NOMO-1 (cell line): Measurements from ENCODE around the gene PCMT1.
"Not testable (repeated sequence)": the region's sequence is repeated elsewhere in the genome, so short reads cannot be mapped to it uniquely, and the experiment has no call there.

Experiments
- DNase-seq, 2 experiments: peaks; one replicate each; lab custom pipeline; 2025; ENCODE audit not compliant: unreplicated experiment in 2 of 2; lab: John Stamatoyannopoulos, UW

Gene PCMT1

DNA sequence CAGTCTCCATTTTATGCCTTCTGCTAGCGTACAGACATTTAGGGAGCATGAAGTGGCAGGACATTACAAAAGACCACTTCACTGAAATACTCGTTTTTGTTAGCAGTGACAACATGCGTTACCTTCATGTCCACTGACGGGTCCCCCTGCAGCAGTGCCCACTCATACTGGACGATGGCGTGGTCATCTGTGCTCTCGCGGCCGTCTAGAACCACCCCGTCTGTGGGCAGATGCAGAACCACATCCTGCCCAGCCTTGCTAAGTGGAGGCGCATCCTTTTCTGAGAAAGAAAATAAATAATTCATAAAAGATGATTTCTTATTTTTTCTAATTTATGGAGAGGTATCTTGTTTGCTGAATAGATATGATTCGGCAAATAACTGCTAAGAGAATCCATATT lies 103.3 kb downstream of the PCMT1 start:
- DNase-seq, result no peak

DNA sequence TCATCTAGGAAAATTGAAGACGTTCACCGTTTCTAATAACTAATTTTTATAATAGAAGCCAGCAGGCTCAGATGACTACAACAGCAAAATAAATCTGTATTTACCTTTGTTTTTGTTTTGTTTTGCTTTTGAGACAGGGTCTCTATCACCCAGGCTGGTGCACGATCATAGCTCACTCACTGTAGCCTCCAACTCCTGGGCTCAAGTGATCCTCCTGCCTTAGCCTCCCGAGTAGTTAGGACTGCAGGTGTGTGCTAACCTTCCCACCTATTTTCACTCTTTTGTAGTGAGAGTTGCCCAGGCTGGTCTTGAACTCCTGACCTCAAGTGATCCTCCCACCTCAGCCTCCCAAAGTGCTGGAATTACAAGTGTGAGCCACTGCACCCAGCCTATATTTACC lies 104.5 kb downstream of the PCMT1 start:
- not testable (repeated sequence) for DNase-seq

DNA sequence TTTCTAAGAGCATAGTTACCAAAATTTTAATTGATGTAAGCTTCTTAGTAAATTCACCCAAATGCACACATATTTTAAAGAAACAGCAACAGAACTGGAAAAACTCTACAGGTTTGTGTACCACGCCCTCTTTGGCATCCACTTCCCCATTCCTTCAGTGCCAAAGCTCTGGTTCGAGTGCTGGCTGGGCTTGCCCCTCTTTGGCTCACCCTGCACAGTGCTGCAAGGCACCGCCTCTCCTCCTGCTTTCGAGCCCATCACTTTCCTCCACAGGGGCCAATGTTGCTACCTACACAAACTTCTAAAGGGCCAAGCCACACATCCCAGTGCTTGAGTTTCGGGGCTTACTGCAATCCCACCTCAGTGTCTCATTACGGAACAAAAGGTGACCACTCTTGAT lies 105.0 kb downstream of the PCMT1 start:
- peak in 1 of 2 experiments; percentile 6 for DNase-seq

DNA sequence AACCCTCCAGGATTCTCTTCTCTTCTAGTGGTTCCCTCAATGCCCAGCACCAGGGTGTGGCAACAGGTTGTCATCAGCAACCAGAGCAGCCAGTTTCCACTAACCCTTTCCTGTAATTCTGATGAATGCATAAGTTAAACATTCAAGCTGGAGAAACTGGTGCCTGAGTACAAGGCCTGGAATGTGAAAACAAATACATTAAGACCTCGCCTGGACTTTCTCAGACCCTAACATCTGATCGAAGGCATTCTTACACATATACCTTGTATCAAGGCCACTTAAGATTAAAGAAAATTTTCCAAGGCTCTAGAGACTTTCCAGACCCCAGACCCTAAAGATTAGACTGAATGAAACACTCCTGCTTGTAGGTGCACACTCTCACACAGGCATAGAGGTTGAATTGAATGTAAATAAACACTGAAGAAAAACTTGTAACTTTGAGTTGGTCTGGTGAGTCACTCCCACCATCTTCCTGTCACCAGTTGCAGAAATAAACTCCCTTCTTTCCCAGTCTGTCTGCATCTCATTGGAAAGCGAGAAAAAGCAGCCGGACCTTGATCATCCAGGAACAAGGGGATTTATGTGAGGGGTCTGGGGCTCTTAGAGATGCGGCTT lies 105.6 kb downstream of the PCMT1 start:
- no peak for DNase-seq

DNA sequence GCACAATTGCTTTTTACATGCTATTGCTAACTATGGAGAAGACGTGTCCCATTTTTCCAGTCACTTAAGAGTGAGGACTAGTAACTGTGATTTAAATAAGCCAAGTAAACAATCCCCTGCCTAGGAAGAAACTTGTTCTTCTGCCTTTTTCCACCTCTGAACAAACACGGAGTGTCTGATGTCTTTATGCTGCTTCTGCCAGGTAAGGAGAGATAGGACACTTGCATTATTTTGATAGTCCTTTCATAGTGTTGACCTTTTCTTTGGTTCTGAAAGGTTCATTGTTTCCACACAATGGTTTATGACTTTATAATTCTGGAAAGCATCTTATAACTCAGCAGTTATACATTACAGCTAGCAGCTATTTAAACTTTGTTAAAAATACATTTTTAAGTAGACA lies 106.2 kb downstream of the PCMT1 start:
- no peak for DNase-seq

DNA sequence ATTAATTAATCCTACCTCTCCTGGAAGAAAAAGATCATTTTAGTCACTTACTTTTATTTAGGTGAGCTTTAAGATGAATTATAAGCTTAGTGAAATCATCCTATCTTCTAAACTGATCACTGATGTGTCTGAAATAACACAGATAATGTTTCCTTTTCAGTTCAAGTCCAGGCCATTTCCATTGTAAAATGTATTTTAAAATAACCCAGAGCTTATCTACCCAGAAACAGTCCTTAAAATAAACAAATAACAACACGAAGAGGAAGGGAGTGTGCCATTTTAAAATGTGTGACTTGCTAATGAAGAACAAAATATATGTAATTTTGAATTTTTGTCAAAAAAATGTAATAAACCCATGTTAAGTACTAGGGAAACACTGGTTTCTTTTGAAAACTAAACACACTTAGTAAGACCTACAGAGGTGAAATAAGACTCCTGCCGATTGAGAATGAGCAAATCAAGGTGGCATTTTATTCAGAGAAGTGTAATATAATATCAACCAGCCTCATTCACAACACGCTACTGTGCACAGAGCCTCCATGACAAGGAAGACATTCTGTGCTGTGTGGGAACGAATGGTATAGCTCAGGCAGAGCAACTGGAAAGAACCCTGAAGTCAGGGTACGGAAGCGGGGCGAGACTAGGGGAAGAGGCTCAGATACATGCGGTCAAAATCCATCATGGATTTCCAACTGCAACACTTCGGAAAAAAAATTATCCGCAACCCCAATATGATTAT lies 106.9 kb downstream of the PCMT1 start:
- DNase-seq, result no peak

DNA sequence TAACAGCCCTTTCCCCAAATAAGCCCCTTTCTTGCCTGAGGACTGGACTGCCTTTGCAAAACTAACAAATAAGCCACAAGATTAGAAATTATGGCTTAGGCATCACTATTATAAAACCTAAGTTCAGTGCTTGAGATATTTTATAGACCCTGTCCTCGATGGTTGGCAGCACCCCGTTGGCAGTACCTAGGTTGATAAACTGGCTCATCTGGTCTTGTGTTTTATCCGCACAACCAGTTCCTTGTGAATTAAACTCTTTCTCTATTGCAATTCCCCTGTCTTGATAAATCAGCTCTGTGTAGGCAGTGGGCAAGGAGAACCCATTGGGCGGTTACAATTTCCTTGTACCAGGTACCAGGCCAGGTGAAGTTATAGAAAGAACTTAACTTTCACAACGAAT lies 108.0 kb downstream of the PCMT1 start:
- no peak for DNase-seq

DNA sequence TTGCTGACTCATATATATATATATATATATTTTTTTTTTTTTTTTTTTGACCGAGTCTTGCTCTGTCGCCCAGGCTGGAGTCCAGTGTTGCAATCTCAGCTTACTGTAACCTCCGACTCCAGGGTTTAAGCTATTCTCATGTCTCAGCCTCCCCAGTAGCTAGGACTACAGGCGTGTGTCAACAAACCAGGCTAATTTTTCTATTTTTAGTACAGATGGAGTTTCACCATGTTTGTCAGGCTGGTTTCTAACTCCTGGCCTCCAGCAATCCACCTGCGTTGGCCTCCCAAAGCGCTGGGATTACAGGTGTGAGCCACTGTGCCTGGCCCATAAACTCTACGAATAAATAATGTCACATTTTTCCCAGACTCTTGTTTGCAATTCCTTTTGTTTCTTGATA lies 109.8 kb downstream of the PCMT1 start:
- DNase-seq, result no peak

DNA sequence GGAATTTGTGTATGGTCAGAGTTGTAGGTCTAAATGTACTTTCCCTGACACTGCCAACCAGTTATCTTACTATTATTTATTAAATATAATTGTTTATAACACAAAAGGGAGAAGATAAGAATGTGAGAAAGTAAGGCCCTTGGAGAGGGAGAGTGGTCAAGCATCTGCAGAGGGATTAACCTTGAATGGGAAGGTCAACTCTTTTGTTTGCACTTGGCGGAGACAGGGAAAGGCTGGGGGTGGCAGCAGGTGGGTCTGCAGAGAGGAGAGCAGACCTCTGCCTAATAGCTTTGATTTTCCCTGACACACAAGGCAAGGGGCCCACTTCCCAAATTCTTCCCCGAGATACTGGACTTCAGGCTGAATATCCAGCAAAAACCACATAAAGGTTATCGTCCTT lies 110.4 kb downstream of the PCMT1 start:
- DNase-seq, result no peak

DNA sequence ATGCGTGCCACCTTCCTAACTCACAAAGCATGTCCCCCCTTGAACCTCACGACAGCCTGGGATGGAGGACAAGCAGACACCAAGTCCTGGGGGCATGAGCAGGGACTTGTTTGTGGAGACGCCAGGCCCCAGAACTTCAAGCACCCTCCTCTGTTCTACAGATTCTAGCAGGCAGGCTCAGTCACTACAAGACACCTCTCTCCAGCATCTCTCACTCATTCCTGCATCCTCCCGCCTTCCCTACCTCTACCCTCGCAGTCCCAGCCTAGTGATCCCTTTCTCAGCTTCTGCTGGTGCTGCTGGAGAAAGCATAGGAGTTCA lies 110.9 kb downstream of the PCMT1 start:
- no peak for DNase-seq
